Measurements from ENCODE around the gene ACTN3. TPM values are rescaled to one million over a fixed set of nuclear protein-coding genes. Genes with fewer than 3 reads are reported as not detected.

Gene ACTN3
- total RNA-seq, 4 donors from 2014 or later, result 0.21 TPM; not detected in 3

GRCh38 chr11:66595245-66595904 is 48.7 kb downstream of the ACTN3 start:
- WGBS, 2 donors, result 46 to 51% methylated on average over 5 of the region's 5 CpGs
- no peak overlapping the region for H3K4me3 ChIP-seq
- peaks cover 0 to 16% (median 0%) of the 10 kb centered on the region in 3 donors for H3K36me3 ChIP-seq
- peak overlapping the region in 2 of 4 donors; percentile 37 to 43 for H3K27ac ChIP-seq
- no peak for TF ChIP-seq CTCF (IDR thresholded peaks at IDR 0.05)
- no peak for TF ChIP-seq POLR2A (IDR thresholded peaks at IDR 0.05)
- TF ChIP-seq EP300 (IDR thresholded peaks at IDR 0.05), result no peak
- DNase-seq (ENCODE audit: low spot score in 2 of 2), result no peak
- H3K9me3 ChIP-seq, result no peaks in the 10 kb centered on the region
- peaks cover 0 to 44% (median 26%) of the 10 kb centered on the region in 4 donors for H3K4me1 ChIP-seq
- no peaks in the 10 kb centered on the region for H3K27me3 ChIP-seq

DNA sequence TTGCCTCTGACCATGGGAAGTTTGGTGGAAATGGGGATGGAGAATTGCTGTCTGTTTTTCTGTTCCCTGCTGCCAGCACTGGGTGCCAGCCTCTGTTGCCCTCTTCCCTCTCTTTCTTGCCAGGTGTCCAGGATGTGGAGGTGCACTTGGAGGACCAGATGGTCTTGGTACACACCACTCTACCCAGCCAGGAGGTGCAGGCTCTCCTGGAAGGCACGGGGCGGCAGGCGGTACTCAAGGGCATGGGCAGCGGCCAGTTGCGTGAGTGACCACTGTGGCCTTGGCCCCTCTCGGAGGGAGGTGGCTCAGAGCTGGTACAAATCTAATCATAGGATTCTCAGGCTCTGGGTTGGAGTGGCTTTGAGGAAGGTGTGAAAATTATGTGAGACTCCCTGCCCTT is 52.3 kb downstream of the ACTN3 start:
- peaks cover 0 to 56% (median 20%) of the 10 kb centered on the region in 4 donors for H3K4me1 ChIP-seq
- DNase-seq (ENCODE audit: low spot score in 2 of 2), result no peak
- no peak overlapping the region for H3K4me3 ChIP-seq
- 97% methylated on average over 5 to 6 of the region's 6 CpGs for WGBS, 2 donors
- peaks cover 0 to 49% (median 0%) of the 10 kb centered on the region in 3 donors for H3K36me3 ChIP-seq
- no peaks in the 10 kb centered on the region for H3K27me3 ChIP-seq
- TF ChIP-seq EP300 (IDR thresholded peaks at IDR 0.05) (no peak), CTCF (IDR thresholded peaks at IDR 0.05) (no peak), POLR2A (IDR thresholded peaks at IDR 0.05) (no peak)
- H3K9me3 ChIP-seq, result no peaks in the 10 kb centered on the region
- H3K27ac ChIP-seq, result no peak overlapping the region

DNA sequence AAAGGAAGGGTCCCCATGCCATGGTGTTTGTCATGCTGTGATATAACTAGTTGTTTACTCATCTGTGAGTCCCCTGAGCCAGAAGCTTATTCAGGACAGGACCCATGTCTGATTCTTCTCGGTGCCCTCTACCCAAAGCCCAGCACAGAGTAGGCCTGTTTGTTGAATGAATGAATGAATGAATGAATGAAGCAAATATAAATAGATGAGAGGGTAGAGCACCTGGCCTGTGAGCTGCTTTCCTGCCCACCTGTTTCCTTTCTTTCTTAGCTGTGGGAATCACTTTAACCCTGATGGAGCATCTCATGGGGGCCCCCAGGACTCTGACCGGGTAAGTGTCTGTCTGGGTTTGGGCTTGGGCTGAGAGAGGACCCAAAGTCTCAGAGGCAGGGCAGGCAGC is 53.5 kb downstream of the ACTN3 start:
- peaks cover 0 to 61% (median 0%) of the 10 kb centered on the region in 3 donors for H3K36me3 ChIP-seq
- WGBS, 2 donors, result 61 to 66% methylated on average over 2 of the region's 2 CpGs

GRCh38 chr11:66600631-66601233 is 54.0 kb downstream of the ACTN3 start:
- no peaks in the 10 kb centered on the region for H3K9me3 ChIP-seq
- TF ChIP-seq POLR2A (IDR thresholded peaks at IDR 0.05) (no peak), EP300 (IDR thresholded peaks at IDR 0.05) (no peak), CTCF (IDR thresholded peaks at IDR 0.05) (no peak)
- peaks cover 0 to 39% (median 8%) of the 10 kb centered on the region in 4 donors for H3K4me1 ChIP-seq
- no peaks in the 10 kb centered on the region for H3K27me3 ChIP-seq
- H3K27ac ChIP-seq, result peak overlapping the region in 2 of 4 donors; percentile 11 to 55
- 76 to 90% methylated on average over 4 of the region's 4 CpGs for WGBS, 2 donors
- DNase-seq (ENCODE audit: low spot score in 2 of 2), result no peak
- H3K4me3 ChIP-seq, result no peak overlapping the region
- H3K36me3 ChIP-seq, result peaks cover 0 to 67% (median 0%) of the 10 kb centered on the region in 3 donors

More for the DNA sequence above, 53.5 kb downstream of the ACTN3 start:
- Histone ChIP-seq H3K9me3 (no peaks in the 10 kb centered on the region), H3K27me3 (no peaks in the 10 kb centered on the region), H3K27ac (peak overlapping the region in 2 of 4 donors; percentile 11 to 16), H3K4me3 (no peak overlapping the region), H3K4me1 (peaks cover 0 to 44% (median 12%) of the 10 kb centered on the region in 4 donors)
- no peak for TF ChIP-seq CTCF (IDR thresholded peaks at IDR 0.05)
- TF ChIP-seq POLR2A (IDR thresholded peaks at IDR 0.05), result no peak
- no peak for DNase-seq (ENCODE audit: low spot score in 2 of 2)

DNA sequence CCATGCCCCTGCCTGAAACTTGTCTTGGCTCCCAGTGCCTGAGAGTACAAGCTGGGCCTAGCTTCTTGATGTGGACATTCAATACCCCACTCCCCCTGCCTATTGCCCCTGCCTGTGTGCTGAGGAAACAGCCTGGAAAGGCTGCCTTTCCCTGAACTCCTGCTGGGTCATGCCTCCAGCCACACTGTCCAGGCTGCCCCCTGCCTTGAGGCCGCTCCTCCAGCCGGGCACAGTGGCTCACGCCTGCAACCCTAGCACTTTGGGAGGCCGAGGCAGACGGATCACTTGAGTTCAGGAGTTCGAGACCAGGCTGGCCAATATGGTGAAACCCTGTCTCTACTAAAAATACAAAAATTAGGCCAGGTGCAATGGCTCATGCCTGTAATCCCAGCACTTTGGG is 56.4 kb downstream of the ACTN3 start:
- WGBS, 2 donors, result 90 to 94% methylated on average over 6 of the region's 6 CpGs
- no peak for DNase-seq (ENCODE audit: low spot score in 2 of 2)
- Histone ChIP-seq H3K9me3 (no peaks in the 10 kb centered on the region), H3K36me3 (peaks cover 0 to 71% (median 0%) of the 10 kb centered on the region in 3 donors), H3K4me3 (no peak overlapping the region), H3K4me1 (peaks cover 0 to 46% (median 17%) of the 10 kb centered on the region in 4 donors), H3K27ac (no peak overlapping the region), H3K27me3 (no peaks in the 10 kb centered on the region)
- TF ChIP-seq POLR2A (IDR thresholded peaks at IDR 0.05), result no peak
- TF ChIP-seq CTCF (IDR thresholded peaks at IDR 0.05), result no peak
- TF ChIP-seq EP300 (IDR thresholded peaks at IDR 0.05), result no peak

All from tibial nerve (tissue), 4 donors.